NT2/D1 (cell line): ENCODE results near the gene AIG1.

ENCODE experiments used
- SUZ12 ChIP-seq: IDR thresholded peaks from 2 replicates; pipeline ENCODE4 v1.6.1; 2011; ENCODE audit not compliant: insufficient read length, insufficient read depth; ENCODE audit errors: extremely low read depth
- YY1 ChIP-seq: IDR thresholded peaks from 2 replicates; pipeline ENCODE4 v1.6.1; 2011; ENCODE audit not compliant: insufficient read length, insufficient read depth
- ZNF274 ChIP-seq: IDR thresholded peaks from 2 replicates; pipeline ENCODE4 v1.6.1; 2011; ENCODE audit warnings: mild to moderate bottlenecking, low read depth, low read length

DNA sequence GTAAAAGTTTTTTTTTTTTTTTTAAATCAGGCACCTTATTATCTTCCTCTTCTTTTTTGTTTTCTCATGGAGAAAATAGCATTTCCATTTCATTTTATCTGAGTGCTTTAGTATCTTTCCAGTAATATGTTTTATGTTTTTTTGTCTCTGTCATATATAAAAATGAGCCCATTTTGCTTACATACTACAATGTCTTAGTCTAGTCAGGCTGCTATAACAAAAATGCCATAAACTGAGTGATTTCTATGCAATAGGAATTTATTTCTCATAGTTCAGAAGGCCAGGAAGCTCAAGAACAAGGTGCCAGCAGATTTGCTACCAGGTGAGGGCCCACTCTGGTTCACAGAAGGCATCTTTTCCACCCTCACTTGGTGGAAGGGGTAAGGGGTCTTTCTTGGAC is 35.7 kb upstream of the AIG1 start:
- TF ChIP-seq YY1 (no peak), ZNF274 (no peak), SUZ12 (no peak)
